HG03135 (cell line): ENCODE data around the gene C3orf20.
"Not testable (repeated sequence)": the region's sequence is repeated elsewhere in the genome, so short reads cannot be mapped to it uniquely, and the experiment has no call there.

Source experiments
- ATAC-seq: cut with Tn5 transposase; IDR thresholded peaks from one replicate; pipeline ENCODE4 v1.9.1; 2021; ENCODE audit warnings: mild to moderate bottlenecking, moderate library complexity; ENCODE audit not compliant: unreplicated experiment

C3orf20 gene

GRCh38 chr3:14793858-14794234, 118.9 kb downstream of the C3orf20 start:
- ATAC-seq: no peak

DNA sequence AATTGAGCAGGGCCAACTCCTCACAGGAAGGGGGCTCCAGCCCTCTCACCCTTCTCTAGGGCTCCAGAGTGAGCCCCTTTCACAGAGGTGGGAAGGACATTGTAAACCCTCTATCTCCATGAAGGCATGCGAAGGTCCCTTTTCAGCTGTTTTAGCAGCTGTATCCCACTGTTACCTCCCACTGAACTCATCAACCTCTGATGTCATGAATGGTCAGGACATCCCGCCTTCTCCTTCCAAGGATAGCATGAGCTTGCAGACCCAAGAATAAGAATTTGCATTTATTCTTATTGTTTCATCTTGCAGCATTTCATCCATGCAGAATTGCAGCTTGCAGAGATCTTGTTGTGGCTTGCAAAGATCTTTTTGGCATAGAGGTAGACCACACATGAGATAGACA, 119.5 kb downstream of the C3orf20 start:
- ATAC-seq: no peak

DNA sequence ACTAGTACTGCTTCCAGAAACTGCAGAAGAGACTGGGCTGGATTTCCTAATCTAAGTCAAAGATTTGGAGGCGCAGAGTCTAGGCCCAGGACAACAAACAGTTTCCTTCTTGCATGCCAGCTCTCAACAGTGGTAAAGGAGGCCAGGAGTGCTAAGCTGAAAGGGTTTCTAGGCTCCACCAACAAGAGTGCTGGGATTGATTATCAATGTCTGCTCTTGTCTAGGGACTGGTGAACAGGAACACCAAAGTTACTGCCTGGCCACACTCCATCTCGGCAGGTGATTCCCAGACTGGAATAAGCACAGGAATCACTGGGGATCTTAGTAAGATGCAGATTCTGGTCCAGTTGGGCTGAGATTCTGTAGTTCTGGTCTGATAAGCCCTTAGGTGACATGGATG, 121.1 kb downstream of the C3orf20 start:
- no peak for ATAC-seq

DNA sequence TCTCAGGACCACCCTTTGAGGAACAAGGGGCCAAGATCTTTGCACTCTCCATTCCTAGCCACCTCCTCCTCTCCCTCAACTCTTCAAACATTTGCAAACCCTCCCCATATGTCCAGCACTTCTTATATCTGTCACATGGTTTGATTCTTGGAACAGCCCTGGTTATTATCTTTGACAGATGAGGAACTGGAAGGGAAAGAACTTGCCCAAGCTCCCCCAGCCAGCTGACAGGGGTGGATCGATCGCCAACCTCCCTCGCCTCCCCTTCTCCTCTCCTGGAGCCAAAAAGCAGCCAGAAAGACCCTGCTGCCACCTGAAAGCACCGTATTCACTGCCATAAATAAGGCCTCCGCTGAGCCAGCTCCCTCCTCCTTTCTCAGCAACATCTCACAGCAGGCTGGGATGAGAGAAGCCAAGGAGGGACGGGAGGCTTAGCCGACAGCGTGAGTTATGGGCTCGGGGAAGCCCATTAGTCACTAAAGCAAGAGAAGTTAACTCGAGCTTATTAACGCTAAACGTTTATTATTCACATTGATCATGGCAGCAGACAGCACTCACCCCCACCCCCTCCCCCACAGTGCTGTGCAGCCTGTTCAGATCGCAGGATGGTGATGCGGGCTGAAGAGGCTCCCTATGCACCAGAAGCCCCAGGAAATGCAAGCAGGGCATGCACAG, 121.6 kb downstream of the C3orf20 start:
- ATAC-seq: no peak

DNA sequence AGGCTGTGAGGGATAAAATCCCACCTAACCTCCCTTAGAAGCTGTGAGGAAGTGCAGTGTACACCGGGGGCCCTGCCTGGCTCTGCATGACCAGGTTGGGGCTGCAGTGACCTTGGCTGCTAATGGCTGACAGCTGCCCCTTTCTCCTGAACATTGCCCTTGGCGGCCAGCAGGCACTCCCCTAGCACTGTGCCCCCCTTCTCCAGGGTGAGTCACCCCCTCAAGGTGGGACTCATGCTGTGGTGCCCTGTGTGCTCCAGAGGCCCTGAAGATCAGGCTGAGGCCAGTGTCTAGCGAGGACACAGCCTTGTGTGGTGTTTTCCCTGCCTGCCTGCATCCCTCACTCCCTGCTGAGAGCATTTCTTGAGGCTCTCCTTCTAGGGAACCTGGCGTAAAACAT, 122.8 kb downstream of the C3orf20 start:
- no peak for ATAC-seq

DNA sequence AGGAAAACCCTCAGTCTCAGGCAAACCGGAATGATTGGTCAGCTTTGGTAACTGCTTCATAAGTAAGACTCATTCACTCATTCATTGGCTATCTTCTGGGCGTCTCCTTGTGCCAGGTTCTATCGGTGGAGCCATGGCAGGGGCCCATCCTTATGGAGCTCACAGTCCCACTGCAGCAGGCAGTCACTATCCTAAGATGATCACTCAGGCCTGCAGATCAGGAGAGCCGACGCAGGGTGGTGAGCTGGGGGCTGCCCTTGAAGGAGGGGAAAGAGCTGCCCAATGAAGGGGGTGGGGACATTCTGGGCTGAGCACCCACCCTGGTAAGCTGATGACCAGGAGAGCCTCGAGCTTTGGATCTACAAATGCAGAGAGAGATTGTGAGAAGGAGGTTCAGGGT, 123.3 kb downstream of the C3orf20 start:
- ATAC-seq: no peak

DNA sequence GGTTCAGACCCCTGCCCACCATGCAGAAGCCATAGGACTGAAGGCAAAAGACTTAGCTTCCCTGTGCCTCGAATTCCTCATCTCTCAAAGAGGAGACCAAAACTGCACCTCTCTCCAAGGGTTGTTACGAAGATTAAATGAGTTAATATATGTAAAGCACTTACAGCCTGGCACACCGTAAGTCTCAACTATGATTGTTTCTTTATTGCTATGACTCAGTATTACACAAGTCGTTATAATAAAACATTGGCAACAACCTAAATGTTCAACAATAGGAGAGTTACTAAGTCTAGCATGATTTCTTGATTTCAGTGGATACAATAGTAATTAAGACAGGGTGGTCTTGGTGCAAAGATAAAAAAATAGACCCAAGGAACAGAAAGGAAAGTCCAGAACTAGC, 124.2 kb downstream of the C3orf20 start:
- ATAC-seq: no peak

GRCh38 chr3:14801031-14801430, 126.1 kb downstream of the C3orf20 start:
- ATAC-seq: no peak

DNA sequence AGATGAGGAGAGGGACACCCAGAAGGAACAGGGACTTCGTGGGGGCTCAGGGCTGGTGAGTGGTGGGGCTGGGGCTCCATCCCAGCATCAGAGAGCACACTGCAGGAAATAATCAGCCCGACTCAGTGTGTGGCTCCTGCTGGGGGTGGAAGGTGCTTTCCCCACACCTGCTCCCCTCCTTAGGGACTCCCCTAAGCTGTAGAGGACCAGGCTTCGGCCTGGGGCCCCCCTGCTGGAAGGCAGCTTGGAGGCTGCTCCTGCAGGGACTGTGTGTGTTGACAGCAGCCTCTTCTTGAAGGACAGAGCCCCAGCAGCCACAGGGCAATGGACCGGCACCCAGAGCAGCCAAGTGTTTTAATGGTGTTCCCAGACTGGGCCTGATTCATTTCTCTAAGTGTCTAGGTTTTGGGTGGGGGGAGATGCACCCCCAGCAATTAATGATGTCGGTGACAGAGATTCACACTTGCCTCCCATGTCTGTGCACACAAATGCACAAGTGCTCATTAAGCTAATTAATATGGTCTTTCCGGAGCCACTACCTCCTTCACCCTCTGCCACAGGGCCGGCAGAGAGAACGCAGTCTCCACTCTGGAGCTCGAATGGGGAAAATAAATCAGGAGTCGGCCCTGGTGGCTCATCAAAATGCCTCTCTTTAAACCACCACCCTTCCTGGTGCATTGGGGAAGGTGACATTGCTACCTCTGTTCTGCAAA, 126.9 kb downstream of the C3orf20 start:
- no peak for ATAC-seq

GRCh38 chr3:14802381-14802731, 127.4 kb downstream of the C3orf20 start:
- ATAC-seq: no peak

DNA sequence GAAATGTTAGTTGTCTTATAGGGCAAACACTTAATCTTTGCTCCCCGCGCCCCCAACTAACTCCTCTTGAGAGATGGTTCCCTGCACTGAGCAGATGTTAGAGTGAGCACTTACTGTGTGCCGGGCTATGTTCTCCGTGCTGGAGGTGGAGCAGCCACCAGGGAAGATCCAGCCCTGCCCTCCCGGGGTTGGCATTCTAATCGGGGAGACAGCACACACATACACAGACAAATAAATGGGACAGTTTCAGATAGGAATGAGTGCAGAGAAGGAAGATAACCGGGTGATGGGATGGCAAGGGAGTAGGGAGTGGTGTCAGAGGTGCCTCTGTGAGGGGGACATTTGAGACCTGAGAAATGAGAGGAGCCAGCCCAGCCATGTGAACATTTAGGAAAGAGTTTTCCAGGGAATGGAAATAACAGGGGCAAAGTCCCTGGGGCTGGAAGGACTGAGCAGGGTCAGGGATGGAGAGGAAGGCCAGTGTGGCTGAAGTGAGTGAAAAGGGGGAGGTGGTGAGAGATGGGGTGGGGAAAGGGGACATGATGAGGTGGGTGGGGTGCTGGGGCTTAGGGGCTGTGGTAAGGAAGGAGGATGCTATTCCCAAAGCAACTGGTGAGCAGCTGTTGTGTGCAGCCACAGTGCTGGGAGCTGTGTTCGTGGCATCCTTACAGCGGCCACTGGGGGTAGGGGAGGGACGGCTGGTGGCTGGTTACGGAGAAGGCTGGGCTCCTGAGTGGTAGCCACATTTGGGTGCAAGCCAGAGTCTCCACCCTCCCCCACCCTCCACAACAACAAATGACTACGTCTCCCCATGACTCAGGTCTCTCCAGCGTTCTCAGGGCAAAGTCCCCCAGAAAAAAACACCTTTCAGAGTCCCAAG, 128.4 kb downstream of the C3orf20 start:
- ATAC-seq: no peak

DNA sequence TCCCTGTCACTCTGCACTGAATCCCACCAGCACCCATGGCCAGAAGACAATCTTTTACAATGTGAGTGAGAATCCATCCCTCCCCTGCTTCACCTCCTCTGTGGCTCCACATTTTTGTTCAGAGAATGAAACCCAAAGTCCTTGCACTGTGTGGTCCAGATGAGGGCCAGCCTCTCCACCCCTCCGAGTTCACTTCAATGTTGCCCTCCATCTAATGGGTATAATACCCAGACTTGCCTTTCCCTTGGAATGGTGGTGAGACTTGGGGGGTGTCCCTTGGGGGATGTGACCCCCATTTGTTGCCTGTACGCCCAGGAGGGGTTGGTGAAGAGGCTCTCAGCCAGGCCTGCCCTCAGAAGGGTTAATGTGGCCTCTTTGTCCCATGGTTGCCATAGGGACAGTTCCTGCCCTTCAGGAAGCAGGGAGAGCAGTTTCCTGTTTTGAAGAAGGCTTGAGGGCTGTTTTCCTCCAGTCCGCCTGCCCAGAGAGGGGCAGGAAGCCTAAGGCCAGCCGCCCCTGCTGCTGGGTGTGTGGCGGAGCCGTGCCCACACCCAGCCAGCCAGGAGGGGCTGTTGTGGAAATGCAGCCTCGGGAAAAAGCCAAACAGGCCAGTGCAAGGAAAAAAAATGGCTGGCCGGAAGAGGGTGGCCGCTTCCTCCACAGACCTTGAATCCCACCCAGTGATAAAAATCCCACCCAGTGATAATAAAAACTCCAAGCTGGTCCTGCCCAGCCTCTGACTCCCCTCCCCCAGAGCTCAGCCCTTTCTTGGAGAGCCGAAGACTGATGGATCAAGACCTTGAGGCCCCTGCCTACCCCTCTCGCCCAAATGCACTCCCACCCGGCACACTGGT, 129.3 kb downstream of the C3orf20 start:
- ATAC-seq: no peak

GRCh38 chr3:14804835-14805780, 130.2 kb downstream of the C3orf20 start:
- ATAC-seq: no peak

- no peak for ATAC-seq
Measured at GRCh38 chr3:14805961-14806537, 131.1 kb downstream of the C3orf20 start.

DNA sequence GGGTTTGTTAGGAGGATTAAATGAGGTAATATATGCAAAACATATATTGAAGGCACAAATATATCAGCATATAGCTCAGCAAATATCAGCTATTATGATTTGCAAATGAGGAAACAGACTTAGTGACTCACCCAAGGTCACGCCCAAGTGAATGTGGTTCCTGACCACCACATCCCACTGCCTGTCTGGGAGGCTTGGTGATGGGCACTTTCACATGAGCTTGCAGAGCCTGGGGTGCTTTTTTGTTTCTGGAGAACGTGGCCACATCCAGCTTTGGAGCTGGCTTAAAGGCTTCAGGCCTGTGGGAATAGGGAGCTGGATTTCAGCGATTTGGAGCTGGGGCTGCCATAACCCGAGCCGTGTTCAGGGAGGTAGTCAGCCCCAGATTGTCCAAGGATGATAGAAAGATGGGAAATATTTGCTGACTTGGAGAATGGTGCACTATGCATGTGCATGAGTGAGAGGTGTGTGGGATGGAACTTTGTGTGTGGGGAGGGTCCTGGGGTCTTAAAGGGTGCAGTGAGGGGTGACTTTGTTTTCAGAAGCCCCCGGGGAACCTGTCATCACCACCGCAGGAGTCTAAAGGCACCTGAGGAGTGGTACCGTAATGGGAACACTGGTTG, 131.8 kb downstream of the C3orf20 start:
- ATAC-seq: no peak

GRCh38 chr3:14808025-14808424, 133.1 kb downstream of the C3orf20 start:
- no peak for ATAC-seq

DNA sequence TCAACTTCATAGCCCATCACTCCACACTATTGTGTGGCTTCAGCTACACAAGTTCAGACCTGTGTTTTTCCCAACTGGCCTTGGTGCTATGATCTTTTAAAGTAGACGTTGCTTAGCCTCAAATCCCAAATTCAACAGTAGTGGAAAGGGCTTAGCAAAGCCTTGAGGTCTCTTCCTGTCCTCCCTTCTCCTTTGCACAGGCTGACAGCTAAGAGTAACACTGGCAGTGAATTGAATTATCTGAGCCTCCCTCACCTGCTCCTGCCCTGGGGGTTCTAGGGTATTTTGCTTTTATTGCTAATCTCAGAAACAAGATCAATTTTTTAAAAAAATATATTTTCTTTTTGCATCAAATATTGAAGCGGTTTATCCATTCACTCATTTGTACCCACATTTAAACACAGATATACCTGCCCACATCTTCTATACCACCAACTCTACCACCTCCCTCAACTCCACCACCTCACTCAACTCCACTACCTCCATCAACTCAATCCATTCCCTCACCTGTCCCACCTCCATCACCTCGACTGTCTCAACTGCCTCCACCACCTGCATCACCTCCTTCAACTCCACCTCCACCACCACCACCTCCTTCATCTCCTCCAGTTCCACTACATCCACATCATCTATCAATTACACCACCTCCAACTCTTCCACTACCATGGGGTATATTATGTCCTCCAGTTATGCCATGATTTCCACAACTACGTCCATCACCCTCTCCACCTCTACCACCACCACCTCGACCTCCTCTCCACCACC, 133.7 kb downstream of the C3orf20 start:
- ATAC-seq: no peak

GRCh38 chr3:14809611-14810010, 134.7 kb downstream of the C3orf20 start:
- ATAC-seq: not testable (repeated sequence)
